NT2/D1 (cell line): Measurements from ENCODE around the gene FGFBP3.
"Not testable (repeated sequence)": the region's sequence is repeated elsewhere in the genome, so short reads cannot be mapped to it uniquely, and the experiment has no call there.

ENCODE experiments used
- DNase-seq: peaks from one replicate; pipeline ENCODE4 v3.0.0-alpha.2; 2011; ENCODE audit warnings: low read depth, low spot score
- H3K27me3 ChIP-seq: 2 replicates; pipeline ENCODE4 v1.6.0; 2011; ENCODE audit warnings: mild to moderate bottlenecking; ENCODE audit not compliant: insufficient read length, insufficient read depth
- H3K36me3 ChIP-seq: 2 replicates; pipeline ENCODE4 v1.6.1; 2011; ENCODE audit warnings: mild to moderate bottlenecking, low read length, mixed read lengths; ENCODE audit not compliant: insufficient read depth, insufficient read length
- H3K4me1 ChIP-seq: 2 replicates; pipeline ENCODE4 v1.5.1; 2011; ENCODE audit not compliant: insufficient read depth, insufficient read length
- H3K4me3 ChIP-seq: 2 replicates; pipeline ENCODE4 v1.5.1; 2011; ENCODE audit warnings: low read depth; ENCODE audit not compliant: insufficient read length
- H3K9ac ChIP-seq: 2 replicates; pipeline ENCODE4 v1.6.0; 2011; ENCODE audit warnings: low read depth; ENCODE audit not compliant: insufficient read length
- H3K9me3 ChIP-seq: 2 replicates; pipeline ENCODE4 v1.5.1; 2011; ENCODE audit warnings: mild to moderate bottlenecking, low read length; ENCODE audit not compliant: insufficient read depth
- SUZ12 ChIP-seq: IDR thresholded peaks from 2 replicates; pipeline ENCODE4 v1.6.1; 2011; ENCODE audit not compliant: insufficient read length, insufficient read depth; ENCODE audit errors: extremely low read depth
- YY1 ChIP-seq: IDR thresholded peaks from 2 replicates; pipeline ENCODE4 v1.6.1; 2011; ENCODE audit not compliant: insufficient read length, insufficient read depth
- ZNF274 ChIP-seq: IDR thresholded peaks from 2 replicates; pipeline ENCODE4 v1.6.1; 2011; ENCODE audit warnings: mild to moderate bottlenecking, low read depth, low read length

The FGFBP3 gene

GRCh38 chr10:91896212-91896756, 13.0 kb downstream of the FGFBP3 start:
- Histone ChIP-seq H3K4me3 (no peak overlapping the region), H3K36me3 (no peaks in the 10 kb centered on the region), H3K4me1 (no peaks in the 10 kb centered on the region), H3K9me3 (peaks cover 6% of the 10 kb centered on the region; the same call in 1 of the 2 replicates), H3K9ac (no peak overlapping the region), H3K27me3 (no peaks in the 10 kb centered on the region)
- no peak for DNase-seq
- no peak for TF ChIP-seq ZNF274
- TF ChIP-seq SUZ12: no peak

- not testable (repeated sequence) for H3K4me3 ChIP-seq, H3K36me3 ChIP-seq, H3K27me3 ChIP-seq, H3K4me1 ChIP-seq, DNase-seq, H3K9ac ChIP-seq, H3K9me3 ChIP-seq
Observed at GRCh38 chr10:91894261-91894685, 15.0 kb downstream of the FGFBP3 start.

- Histone ChIP-seq H3K27me3 (no peaks in the 10 kb centered on the region), H3K9ac (no peak overlapping the region)
- TF ChIP-seq YY1 (no peak), SUZ12 (no peak), ZNF274 (no peak)
Observed at GRCh38 chr10:91893051-91893450, 16.2 kb downstream of the FGFBP3 start.

GRCh38 chr10:91891125-91892001, 17.9 kb downstream of the FGFBP3 start:
- H3K36me3 ChIP-seq: no peaks in the 10 kb centered on the region
- TF ChIP-seq ZNF274: no peak
- no peak for TF ChIP-seq YY1
- TF ChIP-seq SUZ12: no peak
- H3K4me3 ChIP-seq: no peak overlapping the region
- DNase-seq: no peak
- no peaks in the 10 kb centered on the region for H3K27me3 ChIP-seq
- H3K9ac ChIP-seq: no peak overlapping the region
- no peaks in the 10 kb centered on the region for H3K4me1 ChIP-seq
- peaks cover 3% of the 10 kb centered on the region; the same call in 1 of the 2 replicates for H3K9me3 ChIP-seq

More at GRCh38 chr10:91893051-91893450, 16.2 kb downstream of the FGFBP3 start:
- Histone ChIP-seq H3K9me3 (peaks cover 6% of the 10 kb centered on the region; the same call in 1 of the 2 replicates), H3K4me3 (no peak overlapping the region), H3K36me3 (no peaks in the 10 kb centered on the region), H3K4me1 (no peaks in the 10 kb centered on the region)
- no peak for DNase-seq

GRCh38 chr10:91887272-91888076, 21.8 kb downstream of the FGFBP3 start:
- H3K27me3 ChIP-seq: no peaks in the 10 kb centered on the region
- peak overlapping the region; percentile 82 for H3K9ac ChIP-seq
- H3K4me3 ChIP-seq: no peak overlapping the region
- H3K36me3 ChIP-seq: no peaks in the 10 kb centered on the region
- peak; percentile 86 for DNase-seq
- H3K9me3 ChIP-seq: no peaks in the 10 kb centered on the region
- TF ChIP-seq SUZ12 (no peak), ZNF274 (no peak), YY1 (no peak)
- H3K4me1 ChIP-seq: peaks cover 6% of the 10 kb centered on the region

GRCh38 chr10:91886954-91887271, 22.4 kb downstream of the FGFBP3 start:
- Histone ChIP-seq H3K36me3 (no peaks in the 10 kb centered on the region), H3K4me1 (peaks cover 6% of the 10 kb centered on the region), H3K9me3 (no peaks in the 10 kb centered on the region), H3K4me3 (no peak overlapping the region), H3K9ac (no peak overlapping the region), H3K27me3 (no peaks in the 10 kb centered on the region)
- TF ChIP-seq ZNF274: no peak
- TF ChIP-seq YY1: no peak
- TF ChIP-seq SUZ12: no peak
- no peak for DNase-seq

- Histone ChIP-seq H3K36me3 (no peaks in the 10 kb centered on the region), H3K4me3 (no peak overlapping the region), H3K27me3 (no peaks in the 10 kb centered on the region), H3K9ac (no peak overlapping the region), H3K4me1 (peaks cover 6% of the 10 kb centered on the region), H3K9me3 (peaks cover 12% of the 10 kb centered on the region; the same call in 1 of the 2 replicates)
- no peak for TF ChIP-seq SUZ12
- no peak for TF ChIP-seq YY1
- TF ChIP-seq ZNF274: no peak
- no peak for DNase-seq
Observed at GRCh38 chr10:91885362-91886079, 23.8 kb downstream of the FGFBP3 start.
